GM12873 (cell line): ENCODE data around the gene ACAA2.

Experiments used
- CTCF ChIP-seq: IDR thresholded peaks from 2 replicates; pipeline ENCODE4 v1.5.1; 2012; ENCODE audit warnings: low read depth, mild to moderate bottlenecking, moderate library complexity, low read length, control low read depth; ENCODE audit not compliant: insufficient read depth; ENCODE audit errors: missing control alignments

ACAA2 gene

DNA sequence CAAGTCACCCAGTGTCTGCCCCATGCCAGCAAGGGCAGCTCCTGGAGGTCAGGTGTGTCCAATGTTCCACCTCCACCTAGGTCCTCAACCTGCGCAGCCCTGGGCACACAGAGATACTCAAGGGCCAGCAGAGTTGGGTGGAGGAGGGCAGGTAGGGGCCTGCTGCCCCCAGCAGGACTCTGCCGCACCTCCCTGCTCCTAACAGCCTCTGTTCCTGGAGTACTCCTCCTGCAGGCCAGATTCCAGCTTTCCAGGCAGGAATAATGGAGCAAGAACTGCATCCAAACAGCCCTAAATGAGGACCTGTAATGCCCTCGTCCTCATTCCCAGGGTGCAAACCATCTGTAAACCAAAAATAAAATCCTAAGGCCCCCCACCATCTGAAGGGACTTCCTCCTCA, 44.4 kb upstream of the ACAA2 start:
- no peak for TF ChIP-seq CTCF

DNA sequence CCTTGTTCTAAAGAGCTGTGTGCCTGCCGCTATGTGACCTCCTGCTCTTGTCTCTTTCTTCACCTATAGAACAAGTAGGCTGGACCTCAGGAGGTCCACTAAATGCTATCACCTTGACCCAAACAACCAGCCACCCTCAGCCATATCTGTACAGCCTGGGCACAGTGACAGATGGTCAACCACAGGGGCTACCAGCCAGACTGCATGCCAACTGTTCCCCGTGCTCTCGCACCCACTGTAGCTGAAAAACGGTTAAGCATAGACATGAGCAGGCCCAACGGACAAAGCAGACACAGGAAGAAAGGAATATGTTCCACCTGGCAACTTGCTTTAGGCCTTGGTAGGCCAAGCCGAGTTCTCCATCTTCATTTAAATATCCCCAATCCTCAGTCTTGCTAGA, 43.2 kb upstream of the ACAA2 start:
- no peak for TF ChIP-seq CTCF

DNA sequence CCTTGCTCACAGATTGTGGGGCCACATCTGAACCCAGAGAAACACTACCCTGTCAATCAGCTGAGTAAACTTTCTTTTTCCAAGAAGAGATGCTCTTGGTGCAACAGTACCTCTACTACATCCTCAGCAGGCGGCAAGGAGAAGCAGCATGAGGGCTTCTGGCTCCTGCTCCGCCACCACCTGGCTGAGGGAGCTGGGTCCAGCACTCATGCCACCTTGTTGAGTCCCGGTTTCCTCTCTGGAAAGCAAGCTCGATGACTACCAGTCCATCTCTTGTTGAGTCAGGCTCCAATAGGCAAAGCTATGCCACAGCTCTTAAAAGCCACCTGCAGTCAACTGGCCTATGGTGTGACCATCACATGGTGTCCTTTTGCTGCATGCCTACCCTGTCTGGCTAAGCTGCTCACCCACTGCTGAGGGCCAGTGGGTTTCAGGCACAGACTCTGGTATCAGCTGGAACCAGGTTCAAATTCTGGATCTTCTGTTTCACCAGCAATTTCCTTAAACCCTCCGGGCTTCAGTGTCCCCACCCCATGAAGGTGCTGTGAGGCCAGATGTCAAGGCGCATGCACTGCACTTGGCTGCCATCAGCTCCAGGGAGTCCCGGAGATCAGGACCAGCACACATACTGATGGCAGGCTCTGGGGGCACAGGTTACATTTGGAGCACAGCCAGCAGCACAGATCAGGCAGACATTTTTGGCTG, 42.5 kb upstream of the ACAA2 start:
- no peak for TF ChIP-seq CTCF

GRCh38 chr18:49854681-49855080, 41.3 kb upstream of the ACAA2 start:
- TF ChIP-seq CTCF: no peak

- no peak for TF ChIP-seq CTCF
These were observed 40.1 kb upstream of the ACAA2 start for GRCh38 chr18:49853436-49853835.

- TF ChIP-seq CTCF: no peak
These were observed 39.7 kb upstream of the ACAA2 start for GRCh38 chr18:49853011-49853410.

- no peak for TF ChIP-seq CTCF
These were observed 38.3 kb upstream of the ACAA2 start for GRCh38 chr18:49851624-49852023.

GRCh38 chr18:49850636-49851035, 37.3 kb upstream of the ACAA2 start:
- TF ChIP-seq CTCF: no peak
